Retinal pigment epithelial cell (primary cell): Measurements from ENCODE around the gene GFRA3.

Experiments
- DNase-seq: peaks from one replicate; pipeline ENCODE4 v3.0.0-alpha.2; 2010; ENCODE audit warnings: low read depth
- H3K4me3 ChIP-seq: 2 replicates; pipeline ENCODE4 v1.5.1; 2011; ENCODE audit warnings: mild to moderate bottlenecking, low read length, control low read depth, moderate library complexity
- CTCF ChIP-seq: conservative IDR thresholded peaks from 2 replicates; pipeline ENCODE4 v1.5.1; 2011; ENCODE audit warnings: low read depth, low read length, control low read depth, inconsistent platforms

The GFRA3 gene

GRCh38 chr5:138246822-138247221, 27.6 kb downstream of the GFRA3 start:
- TF ChIP-seq CTCF: no peak
- DNase-seq: no peak
- H3K4me3 ChIP-seq: no peak overlapping the region

GRCh38 chr5:138246334-138246733, 28.1 kb downstream of the GFRA3 start:
- H3K4me3 ChIP-seq: no peak overlapping the region
- TF ChIP-seq CTCF: no peak
- DNase-seq: no peak

- H3K4me3 ChIP-seq: no peak overlapping the region
- no peak for DNase-seq
- TF ChIP-seq CTCF: no peak
These were observed 28.7 kb downstream of the GFRA3 start for GRCh38 chr5:138245717-138246116.

- no peak overlapping the region for H3K4me3 ChIP-seq
- TF ChIP-seq CTCF: no peak
- no peak for DNase-seq
These were observed 30.6 kb downstream of the GFRA3 start for GRCh38 chr5:138243794-138244193.

- no peak for DNase-seq
- H3K4me3 ChIP-seq: peak overlapping the region; percentile 42
- TF ChIP-seq CTCF: no peak
These were observed 32.5 kb downstream of the GFRA3 start for GRCh38 chr5:138241688-138242571.

GRCh38 chr5:138240650-138241385, 33.6 kb downstream of the GFRA3 start:
- TF ChIP-seq CTCF: no peak
- H3K4me3 ChIP-seq: no peak overlapping the region
- DNase-seq: no peak

GRCh38 chr5:138238034-138238433, 36.4 kb downstream of the GFRA3 start:
- no peak for TF ChIP-seq CTCF
- H3K4me3 ChIP-seq: no peak overlapping the region
- DNase-seq: no peak
